Vagina (tissue), 2 donors: ENCODE measurements around the gene PEX11B. TPM values are rescaled to one million over a fixed set of nuclear protein-coding genes. Genes with fewer than 3 reads are reported as not detected.

Experiments
- DNase-seq, 2 donors: peaks; one replicate each; pipeline ENCODE4 v3.0.0-alpha.2; 2017; ENCODE audit errors: extremely low spot score in 2 of 2
- H3K27ac ChIP-seq: fragments of 200-600 bp; sonication (generic); one replicate; pipeline ENCODE4 v1.5.1; 2019
- H3K27me3 ChIP-seq: fragments of 200-600 bp; sonication (generic); one replicate; pipeline ENCODE4 v1.5.1; 2019
- H3K36me3 ChIP-seq, 2 donors: fragments of 200-600 bp; sonication (generic); one replicate each; pipeline ENCODE4 v1.5.1; 2017 to 2019
- H3K4me1 ChIP-seq: fragments of 200-600 bp; sonication (generic); one replicate; pipeline ENCODE4 v1.5.1; 2019
- H3K4me3 ChIP-seq, 2 donors: fragments of 200-600 bp; sonication (generic); 1 replicate in 1 of 2; 2 replicates in 1 of 2; pipeline ENCODE4 v1.5.1; 2016 to 2019
- H3K9me3 ChIP-seq: fragments of 200-600 bp; sonication (generic); one replicate; pipeline ENCODE4 v1.5.1; 2019
- POLR2A ChIP-seq, 2 donors: fragments of 450-650 bp; IDR thresholded peaks; one replicate each; pipeline ENCODE4 v1.6.1; 2017; ENCODE audit warnings: antibody characterized with exemption in 2 of 2, mild to moderate bottlenecking in 2 of 2, moderate library complexity in 2 of 2
- POLR2AphosphoS5 ChIP-seq, 2 donors: sonication (generic); formaldehyde crosslinking; IDR thresholded peaks; one replicate each; pipeline ENCODE4 v1.9.0; 2017; ENCODE audit warnings: antibody characterized with exemption in 2 of 2, mild to moderate bottlenecking in 2 of 2, low read depth in 1 of 2; ENCODE audit not compliant: insufficient read depth in 1 of 2
- intact Hi-C: fragments of 100-400 bp; cut with DNase I; formaldehyde crosslinking; loops from one replicate; pipeline ENCODE4 v1.15.1; 2023
- total RNA-seq: library from RNA; depleted of rRNA; stranded (reverse); fragments of >200 nt; gene quantifications from one replicate; pipeline ENCODE4 v1.2.3, GENCODE V29; 2016
- TF ChIP-seq, protein P1 (sequence below), 3 experiments: fragments of 450-650 bp in 2 of 3; fragments of 200-600 bp in 1 of 3; sonication (generic) in 1 of 3; IDR thresholded peaks; one replicate each; pipeline ENCODE4 v1.5.1; 2017 to 2019; ENCODE audit warnings: antibody characterized with exemption in 3 of 3, mild to moderate bottlenecking in 2 of 3, moderate library complexity in 2 of 3

PEX11B gene
- total RNA-seq, 1 donor from 2014 or later = 23.6 TPM

GRCh38 chr1:145908653-145909052, 9.9 kb downstream of the PEX11B start:
- no peaks in the 10 kb centered on the region for H3K27me3 ChIP-seq
- no peak overlapping the region for H3K4me3 ChIP-seq
- no peak for DNase-seq
- no peaks in the 10 kb centered on the region for H3K4me1 ChIP-seq
- intact Hi-C loops = no loop called here
- TF ChIP-seq POLR2A (IDR thresholded peaks at IDR 0.05) (no peak), POLR2AphosphoS5 (IDR thresholded peaks at IDR 0.05; ENCODE audit: insufficient read depth in 1 of 2, low read depth in 1 of 2) (no peak)
- TF ChIP-seq, protein P1, sequence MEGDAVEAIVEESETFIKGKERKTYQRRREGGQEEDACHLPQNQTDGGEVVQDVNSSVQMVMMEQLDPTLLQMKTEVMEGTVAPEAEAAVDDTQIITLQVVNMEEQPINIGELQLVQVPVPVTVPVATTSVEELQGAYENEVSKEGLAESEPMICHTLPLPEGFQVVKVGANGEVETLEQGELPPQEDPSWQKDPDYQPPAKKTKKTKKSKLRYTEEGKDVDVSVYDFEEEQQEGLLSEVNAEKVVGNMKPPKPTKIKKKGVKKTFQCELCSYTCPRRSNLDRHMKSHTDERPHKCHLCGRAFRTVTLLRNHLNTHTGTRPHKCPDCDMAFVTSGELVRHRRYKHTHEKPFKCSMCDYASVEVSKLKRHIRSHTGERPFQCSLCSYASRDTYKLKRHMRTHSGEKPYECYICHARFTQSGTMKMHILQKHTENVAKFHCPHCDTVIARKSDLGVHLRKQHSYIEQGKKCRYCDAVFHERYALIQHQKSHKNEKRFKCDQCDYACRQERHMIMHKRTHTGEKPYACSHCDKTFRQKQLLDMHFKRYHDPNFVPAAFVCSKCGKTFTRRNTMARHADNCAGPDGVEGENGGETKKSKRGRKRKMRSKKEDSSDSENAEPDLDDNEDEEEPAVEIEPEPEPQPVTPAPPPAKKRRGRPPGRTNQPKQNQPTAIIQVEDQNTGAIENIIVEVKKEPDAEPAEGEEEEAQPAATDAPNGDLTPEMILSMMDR (IDR thresholded peaks at IDR 0.05) = no peak
- no peak overlapping the region for H3K27ac ChIP-seq
- peaks cover 0 to 24% of the 10 kb centered on the region in 2 donors for H3K36me3 ChIP-seq
- no peaks in the 10 kb centered on the region for H3K9me3 ChIP-seq

- no peak for DNase-seq
- H3K27ac ChIP-seq = no peak overlapping the region
Measured at GRCh38 chr1:145906954-145907753, 11.4 kb downstream of the PEX11B start.

DNA sequence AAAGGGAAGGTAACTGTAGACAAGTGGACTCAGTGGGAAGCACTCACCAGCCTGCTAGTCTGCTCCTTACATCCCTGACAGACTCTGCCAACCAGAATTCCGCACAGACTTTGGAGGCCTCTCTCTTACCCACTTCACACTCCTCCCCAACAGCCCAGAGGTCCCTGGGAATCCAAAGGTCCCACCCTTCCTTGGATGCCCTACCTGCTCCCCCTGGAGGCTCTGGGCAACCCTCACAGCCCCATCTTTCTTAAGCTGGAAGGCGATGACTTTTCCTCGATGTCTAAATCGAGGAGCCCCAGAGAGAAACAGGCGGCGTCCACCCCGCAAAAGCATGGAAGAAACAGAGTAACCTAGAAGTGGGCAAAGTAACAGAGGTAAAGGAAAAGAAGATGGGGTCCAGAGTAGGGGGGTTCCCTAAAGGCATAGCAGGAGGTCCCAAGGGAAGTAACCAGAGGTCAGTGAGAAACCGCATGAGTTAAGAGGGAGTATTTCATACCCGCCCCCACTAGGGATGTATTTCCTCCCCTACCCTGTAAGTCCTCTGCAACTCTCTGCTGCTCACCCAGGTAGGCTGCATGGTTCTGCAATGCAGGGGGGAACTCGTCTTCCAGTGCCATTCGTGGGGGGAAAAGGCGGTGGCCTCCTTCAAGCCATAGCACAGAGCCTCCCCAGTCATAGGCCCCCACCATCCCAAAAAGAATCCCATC, 17.1 kb downstream of the PEX11B start:
- TF ChIP-seq, protein P1 (IDR thresholded peaks at IDR 0.05) = no peak
- TF ChIP-seq POLR2AphosphoS5 (IDR thresholded peaks at IDR 0.05; ENCODE audit: insufficient read depth in 1 of 2, low read depth in 1 of 2) (no peak), POLR2A (IDR thresholded peaks at IDR 0.05) (no peak)
- no peak for DNase-seq
- no peaks in the 10 kb centered on the region for H3K4me1 ChIP-seq
- H3K36me3 ChIP-seq = no peaks in the 10 kb centered on the region
- H3K4me3 ChIP-seq = no peak overlapping the region
- intact Hi-C loops = no loop called here
- H3K9me3 ChIP-seq = no peaks in the 10 kb centered on the region
- H3K27me3 ChIP-seq = no peaks in the 10 kb centered on the region
- H3K27ac ChIP-seq = no peak overlapping the region

More at GRCh38 chr1:145906954-145907753, 11.4 kb downstream of the PEX11B start:
- intact Hi-C loops = no loop called here
- TF ChIP-seq POLR2A (IDR thresholded peaks at IDR 0.05) = no peak
- no peak for TF ChIP-seq POLR2AphosphoS5 (IDR thresholded peaks at IDR 0.05; ENCODE audit: insufficient read depth in 1 of 2, low read depth in 1 of 2)
- TF ChIP-seq, protein P1 (IDR thresholded peaks at IDR 0.05) = no peak
- H3K36me3 ChIP-seq = peaks cover 0 to 13% of the 10 kb centered on the region in 2 donors
- H3K4me1 ChIP-seq = no peaks in the 10 kb centered on the region
- H3K4me3 ChIP-seq = no peak overlapping the region
- no peaks in the 10 kb centered on the region for H3K27me3 ChIP-seq
- no peaks in the 10 kb centered on the region for H3K9me3 ChIP-seq

GRCh38 chr1:145898756-145899155, 19.8 kb downstream of the PEX11B start:
- TF ChIP-seq POLR2A (IDR thresholded peaks at IDR 0.05) (no peak), POLR2AphosphoS5 (IDR thresholded peaks at IDR 0.05; ENCODE audit: insufficient read depth in 1 of 2, low read depth in 1 of 2) (no peak)
- TF ChIP-seq, protein P1 (IDR thresholded peaks at IDR 0.05) = no peak
- intact Hi-C loops = no loop called here

More at GRCh38 chr1:145898756-145899155, 19.8 kb downstream of the PEX11B start:
- Histone ChIP-seq H3K9me3 (no peaks in the 10 kb centered on the region), H3K27ac (no peak overlapping the region), H3K4me3 (no peak overlapping the region), H3K27me3 (no peaks in the 10 kb centered on the region), H3K36me3 (no peaks in the 10 kb centered on the region), H3K4me1 (no peaks in the 10 kb centered on the region)
- DNase-seq = no peak
